ENCODE measurements around the gene LDB3. TPM values are rescaled to one million over a fixed set of nuclear protein-coding genes. Genes with fewer than 3 reads are reported as not detected.

The LDB3 gene
- total and polyA plus RNA-seq, 9 of the 15 experiments (the other 6 are each of a cell fraction or from before 2014, with no cell fraction given), result 0.03 TPM; not detected in 8

- no peak for TF ChIP-seq HDAC3 (IDR thresholded peaks at IDR 0.05; ENCODE audit: borderline replicate concordance, partially characterized antibody)
- no peak for TF ChIP-seq ZKSCAN8 (CRISPR knock-in tag; IDR thresholded peaks at IDR 0.05)
- TF ChIP-seq, protein P1, sequence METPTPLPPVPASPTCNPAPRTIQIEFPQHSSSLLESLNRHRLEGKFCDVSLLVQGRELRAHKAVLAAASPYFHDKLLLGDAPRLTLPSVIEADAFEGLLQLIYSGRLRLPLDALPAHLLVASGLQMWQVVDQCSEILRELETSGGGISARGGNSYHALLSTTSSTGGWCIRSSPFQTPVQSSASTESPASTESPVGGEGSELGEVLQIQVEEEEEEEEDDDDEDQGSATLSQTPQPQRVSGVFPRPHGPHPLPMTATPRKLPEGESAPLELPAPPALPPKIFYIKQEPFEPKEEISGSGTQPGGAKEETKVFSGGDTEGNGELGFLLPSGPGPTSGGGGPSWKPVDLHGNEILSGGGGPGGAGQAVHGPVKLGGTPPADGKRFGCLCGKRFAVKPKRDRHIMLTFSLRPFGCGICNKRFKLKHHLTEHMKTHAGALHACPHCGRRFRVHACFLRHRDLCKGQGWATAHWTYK (CRISPR knock-in tag; IDR thresholded peaks at IDR 0.05), result no peak
- TF ChIP-seq USF1 (CRISPR knock-in tag; IDR thresholded peaks at IDR 0.05), result no peak
- no peak for TF ChIP-seq NFE2 (IDR thresholded peaks at IDR 0.05; ENCODE audit: low read depth)
- TF ChIP-seq STAG1 (CRISPR knock-in tag; IDR thresholded peaks at IDR 0.05; ENCODE audit: borderline replicate concordance), result no peak
- TF ChIP-seq ZNF224 (CRISPR knock-in tag; IDR thresholded peaks at IDR 0.05), result no peak
- TF ChIP-seq KLF10 (CRISPR knock-in tag; IDR thresholded peaks at IDR 0.05), result no peak
- TF ChIP-seq ZNF408 (CRISPR knock-in tag; IDR thresholded peaks at IDR 0.05; ENCODE audit: low read depth), result no peak
- no peak for TF ChIP-seq ZZZ3 (IDR thresholded peaks at IDR 0.05)
- TF ChIP-seq COPS2 (conservative IDR thresholded peaks at IDR 0.05), result no peak
- TF ChIP-seq NONO (IDR thresholded peaks at IDR 0.05; ENCODE audit: low read depth in 2 of 2, low read length in 1 of 2), result peak; percentile 25 to 54; a peak in 1 of 4 replicates
- TF ChIP-seq MTA1 (IDR thresholded peaks at IDR 0.05; ENCODE audit: borderline replicate concordance), result no peak
- no peak for TF ChIP-seq ZMIZ1 (IDR thresholded peaks at IDR 0.05; ENCODE audit: low read depth in 2 of 2, low read length in 2 of 2)
- TF ChIP-seq E2F3 (CRISPR knock-in tag; IDR thresholded peaks at IDR 0.05), result no peak
- TF ChIP-seq GTF2F1 (IDR thresholded peaks at IDR 0.05; ENCODE audit: low read depth, low read length), result no peak
- TF ChIP-seq POLR2AphosphoS2 (IDR thresholded peaks at IDR 0.05; ENCODE audit: low read length), result no peak
- peak; percentile 83 for TF ChIP-seq CXXC5 (CRISPR knock-in tag; IDR thresholded peaks at IDR 0.05)
- peak; percentile 26; the same call in 1 of the 2 replicates for TF ChIP-seq BCOR (IDR thresholded peaks at IDR 0.05)
- TF ChIP-seq MECOM (CRISPR knock-in tag; IDR thresholded peaks at IDR 0.05), result no peak
- TF ChIP-seq PHB (CRISPR knock-in tag; IDR thresholded peaks at IDR 0.05), result no peak
- TF ChIP-seq, protein P2, sequence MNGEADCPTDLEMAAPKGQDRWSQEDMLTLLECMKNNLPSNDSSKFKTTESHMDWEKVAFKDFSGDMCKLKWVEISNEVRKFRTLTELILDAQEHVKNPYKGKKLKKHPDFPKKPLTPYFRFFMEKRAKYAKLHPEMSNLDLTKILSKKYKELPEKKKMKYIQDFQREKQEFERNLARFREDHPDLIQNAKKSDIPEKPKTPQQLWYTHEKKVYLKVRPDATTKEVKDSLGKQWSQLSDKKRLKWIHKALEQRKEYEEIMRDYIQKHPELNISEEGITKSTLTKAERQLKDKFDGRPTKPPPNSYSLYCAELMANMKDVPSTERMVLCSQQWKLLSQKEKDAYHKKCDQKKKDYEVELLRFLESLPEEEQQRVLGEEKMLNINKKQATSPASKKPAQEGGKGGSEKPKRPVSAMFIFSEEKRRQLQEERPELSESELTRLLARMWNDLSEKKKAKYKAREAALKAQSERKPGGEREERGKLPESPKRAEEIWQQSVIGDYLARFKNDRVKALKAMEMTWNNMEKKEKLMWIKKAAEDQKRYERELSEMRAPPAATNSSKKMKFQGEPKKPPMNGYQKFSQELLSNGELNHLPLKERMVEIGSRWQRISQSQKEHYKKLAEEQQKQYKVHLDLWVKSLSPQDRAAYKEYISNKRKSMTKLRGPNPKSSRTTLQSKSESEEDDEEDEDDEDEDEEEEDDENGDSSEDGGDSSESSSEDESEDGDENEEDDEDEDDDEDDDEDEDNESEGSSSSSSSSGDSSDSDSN (IDR thresholded peaks at IDR 0.05; ENCODE audit: borderline replicate concordance in 1 of 2, low read depth in 2 of 2, low read length in 2 of 2), result peak in 1 of 2 experiments; percentile 79; a peak in 2 of 4 replicates
These were observed 87.6 kb downstream of the LDB3 start (continued) for GRCh38 chr10:86755740-86756510.
